ENCODE results near the gene TGM1. TPM values are rescaled to one million over a fixed set of nuclear protein-coding genes. Genes with fewer than 3 reads are reported as not detected.

TGM1 gene
- total RNA-seq, 1 donor from 2014 or later: 12.3 TPM

DNA sequence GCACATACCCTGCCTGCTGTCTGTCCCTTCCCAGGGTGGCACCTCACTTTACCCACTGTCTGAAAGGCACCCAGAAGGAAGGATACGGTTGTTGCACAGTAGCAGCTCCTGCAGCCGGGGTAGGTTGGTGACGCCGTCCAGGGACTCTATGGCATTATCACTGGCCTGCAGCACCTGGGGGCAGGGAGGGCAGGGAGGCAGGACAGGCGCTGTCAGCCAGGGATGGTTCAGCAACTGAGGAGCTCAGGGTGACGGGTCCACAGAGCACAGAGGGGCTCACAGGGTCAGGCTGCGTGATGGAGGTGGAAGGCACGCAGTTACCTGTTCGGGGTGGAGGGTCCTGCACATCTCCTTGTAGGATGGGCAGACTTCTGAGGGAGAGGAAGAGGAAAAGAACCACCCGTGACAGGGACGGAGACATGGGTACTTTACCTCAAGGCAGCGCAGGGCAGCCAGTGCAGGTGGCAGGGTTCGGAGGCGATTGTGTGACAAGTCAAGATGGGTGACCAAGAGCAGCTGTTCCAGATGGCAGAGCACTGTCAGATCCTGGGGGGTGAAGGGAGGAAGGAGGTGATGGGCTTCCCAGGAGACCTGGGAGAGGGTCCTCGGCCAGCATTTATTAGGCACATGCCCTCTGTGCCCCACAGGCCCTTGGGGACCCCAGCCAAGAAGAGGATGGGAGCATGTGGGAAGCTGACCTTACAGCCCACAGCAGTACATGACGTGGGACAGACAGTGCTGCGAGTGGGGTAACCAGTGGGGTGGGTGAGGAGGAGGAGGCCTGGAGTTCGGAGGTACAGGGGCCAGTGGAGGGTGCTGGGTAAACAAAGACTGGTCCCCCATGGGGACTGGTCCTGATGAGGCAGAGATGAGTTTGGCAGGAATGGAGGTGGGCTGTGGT, 3.6 kb upstream of the TGM1 start:
- Histone ChIP-seq H3K4me3 (ENCODE audit: low read depth, low read length) (no peak overlapping the region), H3K36me3 (ENCODE audit: control insufficient read depth, insufficient read depth, low read length) (peaks cover 3% of the 10 kb centered on the region), H3K27me3 (ENCODE audit: control insufficient read depth, insufficient read depth, low read length) (no peaks in the 10 kb centered on the region)
- DNase-seq (ENCODE audit: low read depth): no peak
- no peak for TF ChIP-seq CTCF (IDR thresholded peaks at IDR 0.05; ENCODE audit: insufficient read depth, low read length, poor library complexity, severe bottlenecking)

GRCh38 chr14:24264298-24264697, 1.3 kb upstream of the TGM1 start:
- no peak for TF ChIP-seq CTCF (IDR thresholded peaks at IDR 0.05; ENCODE audit: insufficient read depth, low read length, poor library complexity, severe bottlenecking)
- no peak for DNase-seq (ENCODE audit: low read depth)
- Histone ChIP-seq H3K4me3 (ENCODE audit: low read depth, low read length) (no peak overlapping the region), H3K36me3 (ENCODE audit: control insufficient read depth, insufficient read depth, low read length) (peaks cover 2% of the 10 kb centered on the region), H3K27me3 (ENCODE audit: control insufficient read depth, insufficient read depth, low read length) (no peaks in the 10 kb centered on the region)

DNA sequence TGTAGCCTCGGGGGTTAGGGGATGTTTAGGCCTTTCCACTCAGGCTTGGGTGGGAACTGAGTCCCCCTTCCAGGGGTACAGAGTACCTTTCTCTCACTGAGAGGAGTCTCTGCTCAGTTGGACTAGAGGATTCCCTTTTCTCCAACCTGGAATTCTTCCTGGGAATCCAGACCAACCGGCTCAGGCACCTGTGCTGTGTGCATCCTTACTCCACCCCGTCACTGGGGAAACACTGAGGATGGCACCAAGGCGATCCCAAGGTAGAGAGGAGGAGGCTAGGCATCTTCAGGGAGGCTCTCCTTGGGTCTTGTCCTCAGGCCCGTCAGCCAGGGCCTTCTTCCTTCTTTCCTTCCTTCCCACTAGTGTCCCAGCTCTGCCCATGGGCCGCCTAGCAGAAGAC, 871 bp upstream of the TGM1 start:
- no peaks in the 10 kb centered on the region for H3K27me3 ChIP-seq (ENCODE audit: control insufficient read depth, insufficient read depth, low read length)
- peaks cover 1% of the 10 kb centered on the region for H3K36me3 ChIP-seq (ENCODE audit: control insufficient read depth, insufficient read depth, low read length)
- no peak for DNase-seq (ENCODE audit: low read depth)
- TF ChIP-seq CTCF (IDR thresholded peaks at IDR 0.05; ENCODE audit: insufficient read depth, low read length, poor library complexity, severe bottlenecking): no peak
- H3K4me3 ChIP-seq (ENCODE audit: low read depth, low read length): no peak overlapping the region

- no peak for TF ChIP-seq CTCF (IDR thresholded peaks at IDR 0.05; ENCODE audit: insufficient read depth, low read length, poor library complexity, severe bottlenecking)
- Histone ChIP-seq H3K27me3 (ENCODE audit: control insufficient read depth, insufficient read depth, low read length) (no peaks in the 10 kb centered on the region), H3K4me3 (ENCODE audit: low read depth, low read length) (no peak overlapping the region), H3K36me3 (ENCODE audit: control insufficient read depth, insufficient read depth, low read length) (peaks cover 1% of the 10 kb centered on the region)
- DNase-seq (ENCODE audit: low read depth): no peak
These were observed 1.0 kb downstream of the TGM1 start for GRCh38 chr14:24261969-24262327.

DNA sequence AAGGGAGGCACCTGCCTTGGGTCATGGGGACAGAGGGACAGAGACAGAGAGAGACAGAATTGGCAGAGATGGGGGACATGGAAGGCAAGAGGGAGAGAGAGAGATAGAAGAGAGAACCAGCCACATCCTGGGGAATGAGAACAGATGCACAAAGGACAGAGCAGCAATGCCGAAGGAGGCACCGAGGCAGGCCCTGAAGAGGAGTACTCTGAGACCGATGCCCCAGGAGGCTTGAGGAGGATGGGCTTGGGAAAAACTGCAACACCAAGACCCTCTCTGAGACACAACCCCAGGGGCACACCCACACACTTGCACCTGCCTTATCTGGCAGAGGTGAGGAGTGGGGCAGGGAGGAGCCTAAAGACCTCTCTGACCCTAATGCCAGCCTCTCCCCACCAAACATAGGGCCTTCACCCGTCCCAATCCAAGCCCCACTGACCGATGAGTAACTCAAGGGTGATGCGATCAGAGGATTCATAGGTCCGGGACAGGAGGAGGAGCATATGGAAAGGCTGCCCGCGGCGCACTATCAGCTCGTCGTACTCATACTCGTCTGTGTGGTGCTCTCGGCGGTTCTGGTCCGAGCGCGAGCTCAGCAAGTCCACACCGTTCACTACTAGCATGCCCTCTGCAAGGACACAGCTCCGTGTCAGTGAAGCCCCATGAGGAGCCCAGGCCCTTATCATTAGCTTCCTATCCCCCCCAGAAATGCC, 1.6 kb downstream of the TGM1 start:
- TF ChIP-seq CTCF (IDR thresholded peaks at IDR 0.05; ENCODE audit: insufficient read depth, low read length, poor library complexity, severe bottlenecking): no peak
- Histone ChIP-seq H3K4me3 (ENCODE audit: low read depth, low read length) (no peak overlapping the region), H3K27me3 (ENCODE audit: control insufficient read depth, insufficient read depth, low read length) (no peaks in the 10 kb centered on the region), H3K36me3 (ENCODE audit: control insufficient read depth, insufficient read depth, low read length) (peaks cover 1% of the 10 kb centered on the region)
- DNase-seq (ENCODE audit: low read depth): no peak

Measured in kidney epithelial cell (primary cell).